Neural cell (in vitro differentiated cells): Measurements from ENCODE around the gene USP2.

Experiments
- MXI1 ChIP-seq: fragments of 450-650 bp; conservative IDR thresholded peaks from 2 replicates; pipeline ENCODE4 v1.6.1; 2014; ENCODE audit warnings: antibody characterized with exemption, mild to moderate bottlenecking; ENCODE audit not compliant: poor library complexity, severe bottlenecking
- POLR2AphosphoS5 ChIP-seq: IDR thresholded peaks from 2 replicates; pipeline ENCODE4 v1.6.1; 2012
- RAD21 ChIP-seq: fragments of 450-650 bp; conservative IDR thresholded peaks from 2 replicates; pipeline ENCODE4 v1.6.1; 2014; ENCODE audit warnings: antibody characterized with exemption, mild to moderate bottlenecking, moderate library complexity
- TAF1 ChIP-seq: IDR thresholded peaks from 2 replicates; pipeline ENCODE4 v1.6.1; 2012; ENCODE audit warnings: low read depth
- TF ChIP-seq, protein P1 (sequence below): fragments of 450-650 bp; IDR thresholded peaks from 2 replicates; pipeline ENCODE4 v1.5.1; 2014; ENCODE audit warnings: antibody characterized with exemption, mild to moderate bottlenecking, moderate library complexity; ENCODE audit not compliant: poor library complexity, severe bottlenecking
- TF ChIP-seq, protein P2 (sequence below): IDR thresholded peaks from 2 replicates; pipeline ENCODE4 v1.6.1; 2012; ENCODE audit warnings: borderline replicate concordance

DNA sequence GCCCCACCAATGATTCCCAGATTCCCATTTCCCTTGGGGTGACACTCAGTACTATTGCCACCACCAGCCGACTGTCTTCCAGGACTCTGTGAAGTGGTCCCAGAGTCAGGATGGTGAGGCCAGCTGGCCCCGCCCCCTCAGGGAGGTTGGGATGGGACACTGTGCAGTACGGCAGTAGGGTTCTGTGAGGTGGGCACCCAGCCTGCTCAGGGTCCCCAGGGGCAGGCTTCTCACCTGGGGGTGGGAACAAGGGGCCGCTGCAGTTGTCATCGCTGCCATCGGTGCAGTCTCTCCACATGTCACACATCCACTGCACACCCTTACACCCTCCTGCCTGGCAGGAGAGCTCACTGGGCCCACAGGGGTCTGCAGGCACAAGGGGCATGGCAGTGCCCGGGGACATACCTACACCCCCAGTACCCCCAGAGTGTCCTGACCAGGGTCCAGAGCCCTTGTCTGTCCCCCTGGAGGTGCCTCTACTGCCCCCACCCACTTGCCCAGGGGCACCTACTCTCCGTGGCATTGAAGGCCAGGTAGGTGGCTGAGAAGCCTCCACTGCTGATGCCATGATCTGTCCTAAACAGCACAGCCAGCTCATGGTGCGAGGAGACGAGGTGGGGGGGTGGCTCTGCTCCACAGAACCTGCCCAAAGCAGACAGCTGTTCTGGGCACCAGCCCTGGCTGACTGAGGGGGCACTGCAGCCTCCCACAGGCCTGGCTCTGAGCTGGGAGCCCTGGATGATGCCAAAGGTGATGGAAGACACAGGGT, 38.9 kb downstream of the USP2 start:
- TF ChIP-seq, protein P1, sequence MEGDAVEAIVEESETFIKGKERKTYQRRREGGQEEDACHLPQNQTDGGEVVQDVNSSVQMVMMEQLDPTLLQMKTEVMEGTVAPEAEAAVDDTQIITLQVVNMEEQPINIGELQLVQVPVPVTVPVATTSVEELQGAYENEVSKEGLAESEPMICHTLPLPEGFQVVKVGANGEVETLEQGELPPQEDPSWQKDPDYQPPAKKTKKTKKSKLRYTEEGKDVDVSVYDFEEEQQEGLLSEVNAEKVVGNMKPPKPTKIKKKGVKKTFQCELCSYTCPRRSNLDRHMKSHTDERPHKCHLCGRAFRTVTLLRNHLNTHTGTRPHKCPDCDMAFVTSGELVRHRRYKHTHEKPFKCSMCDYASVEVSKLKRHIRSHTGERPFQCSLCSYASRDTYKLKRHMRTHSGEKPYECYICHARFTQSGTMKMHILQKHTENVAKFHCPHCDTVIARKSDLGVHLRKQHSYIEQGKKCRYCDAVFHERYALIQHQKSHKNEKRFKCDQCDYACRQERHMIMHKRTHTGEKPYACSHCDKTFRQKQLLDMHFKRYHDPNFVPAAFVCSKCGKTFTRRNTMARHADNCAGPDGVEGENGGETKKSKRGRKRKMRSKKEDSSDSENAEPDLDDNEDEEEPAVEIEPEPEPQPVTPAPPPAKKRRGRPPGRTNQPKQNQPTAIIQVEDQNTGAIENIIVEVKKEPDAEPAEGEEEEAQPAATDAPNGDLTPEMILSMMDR: no peak
- TF ChIP-seq TAF1: no peak
- no peak for TF ChIP-seq MXI1
- TF ChIP-seq RAD21: no peak
- TF ChIP-seq, protein P2, sequence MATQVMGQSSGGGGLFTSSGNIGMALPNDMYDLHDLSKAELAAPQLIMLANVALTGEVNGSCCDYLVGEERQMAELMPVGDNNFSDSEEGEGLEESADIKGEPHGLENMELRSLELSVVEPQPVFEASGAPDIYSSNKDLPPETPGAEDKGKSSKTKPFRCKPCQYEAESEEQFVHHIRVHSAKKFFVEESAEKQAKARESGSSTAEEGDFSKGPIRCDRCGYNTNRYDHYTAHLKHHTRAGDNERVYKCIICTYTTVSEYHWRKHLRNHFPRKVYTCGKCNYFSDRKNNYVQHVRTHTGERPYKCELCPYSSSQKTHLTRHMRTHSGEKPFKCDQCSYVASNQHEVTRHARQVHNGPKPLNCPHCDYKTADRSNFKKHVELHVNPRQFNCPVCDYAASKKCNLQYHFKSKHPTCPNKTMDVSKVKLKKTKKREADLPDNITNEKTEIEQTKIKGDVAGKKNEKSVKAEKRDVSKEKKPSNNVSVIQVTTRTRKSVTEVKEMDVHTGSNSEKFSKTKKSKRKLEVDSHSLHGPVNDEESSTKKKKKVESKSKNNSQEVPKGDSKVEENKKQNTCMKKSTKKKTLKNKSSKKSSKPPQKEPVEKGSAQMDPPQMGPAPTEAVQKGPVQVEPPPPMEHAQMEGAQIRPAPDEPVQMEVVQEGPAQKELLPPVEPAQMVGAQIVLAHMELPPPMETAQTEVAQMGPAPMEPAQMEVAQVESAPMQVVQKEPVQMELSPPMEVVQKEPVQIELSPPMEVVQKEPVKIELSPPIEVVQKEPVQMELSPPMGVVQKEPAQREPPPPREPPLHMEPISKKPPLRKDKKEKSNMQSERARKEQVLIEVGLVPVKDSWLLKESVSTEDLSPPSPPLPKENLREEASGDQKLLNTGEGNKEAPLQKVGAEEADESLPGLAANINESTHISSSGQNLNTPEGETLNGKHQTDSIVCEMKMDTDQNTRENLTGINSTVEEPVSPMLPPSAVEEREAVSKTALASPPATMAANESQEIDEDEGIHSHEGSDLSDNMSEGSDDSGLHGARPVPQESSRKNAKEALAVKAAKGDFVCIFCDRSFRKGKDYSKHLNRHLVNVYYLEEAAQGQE: no peak
- no peak for TF ChIP-seq POLR2AphosphoS5
